WTC11 (cell line): ENCODE results near the gene MED9. TPM values are rescaled to one million over a fixed set of nuclear protein-coding genes. Genes with fewer than 3 reads are reported as not detected.

Source experiments
- ATAC-seq: fragments of 200-7000 bp; cut with Tn5 transposase; 2 replicates; pipeline ENCODE4 v1.10.0; 2021; ENCODE audit warnings: mild to moderate bottlenecking, moderate library complexity
- CTCF ChIA-PET: fragments of 300-600 bp; sonication (Branson Sonifier 250); formaldehyde crosslinking; loops from one replicate; lab custom pipeline; 2021; ENCODE audit warnings: antibody characterized with exemption; lab: Charles Lee
- POLR2A ChIA-PET: fragments of 350-600 bp; sonication (Branson Sonifier 250); formaldehyde crosslinking; loops from one replicate; lab custom pipeline; 2021; ENCODE audit warnings: antibody characterized with exemption; lab: Charles Lee
- DNase-seq: peaks from one replicate; pipeline ENCODE4 v3.0.0; 2021; ENCODE audit warnings: low spot score
- H3K27ac Mint-ChIP-seq: 2 replicates; pipeline ENCODE4 v1.8.0; 2021; ENCODE audit warnings: mixed read lengths
- H3K27me3 Mint-ChIP-seq: 2 replicates; pipeline ENCODE4 v1.8.0; 2021; ENCODE audit warnings: low read depth, mild to moderate bottlenecking, moderate library complexity, mixed read lengths
- H3K36me3 Mint-ChIP-seq: 2 replicates; pipeline ENCODE4 v1.8.0; 2021; ENCODE audit warnings: mixed read lengths
- H3K4me1 Mint-ChIP-seq: 2 replicates; pipeline ENCODE4 v1.8.0; 2022; ENCODE audit warnings: mixed read lengths
- H3K4me3 Mint-ChIP-seq: 2 replicates; pipeline ENCODE4 v1.8.0; 2021; ENCODE audit warnings: mild to moderate bottlenecking, moderate library complexity, mixed read lengths
- H3K9me3 Mint-ChIP-seq: 2 replicates; pipeline ENCODE4 v1.8.0; 2021; ENCODE audit warnings: mixed read lengths
- ARID4B ChIP-seq: sonication (generic); formaldehyde crosslinking; IDR thresholded peaks from 2 replicates; pipeline ENCODE4 v1.8.0; 2023; ENCODE audit warnings: missing genetic modification reagents, mild to moderate bottlenecking, borderline replicate concordance
- ATF6 ChIP-seq: sonication (generic); formaldehyde crosslinking; IDR thresholded peaks from 2 replicates; pipeline ENCODE4 v1.8.1; 2023; ENCODE audit warnings: mild to moderate bottlenecking, missing genetic modification reagents
- CDX4 ChIP-seq: fragments of 250-450 bp; sonication (Bioruptor Pico); IDR thresholded peaks from 2 replicates; pipeline ENCODE4 v1.9.0; 2021; ENCODE audit warnings: moderate library complexity, mild to moderate bottlenecking, inconsistent platforms, borderline replicate concordance
- CREM ChIP-seq: sonication (generic); formaldehyde crosslinking; IDR thresholded peaks from 2 replicates; pipeline ENCODE4 v1.8.1; 2022; ENCODE audit warnings: mild to moderate bottlenecking, missing genetic modification reagents, moderate library complexity
- E2F5 ChIP-seq: sonication (generic); formaldehyde crosslinking; IDR thresholded peaks from 2 replicates; pipeline ENCODE4 v1.8.1; 2022; ENCODE audit warnings: mild to moderate bottlenecking, moderate library complexity, missing genetic modification reagents
- ETV6 ChIP-seq: sonication (generic); formaldehyde crosslinking; IDR thresholded peaks from 2 replicates; pipeline ENCODE4 v1.8.1; 2022; ENCODE audit warnings: mild to moderate bottlenecking, missing genetic modification reagents
- KAT7 ChIP-seq: sonication (generic); formaldehyde crosslinking; IDR thresholded peaks from 2 replicates; pipeline ENCODE4 v1.8.1; 2023; ENCODE audit warnings: missing genetic modification reagents, mild to moderate bottlenecking, borderline replicate concordance
- MLX ChIP-seq: sonication (generic); formaldehyde crosslinking; IDR thresholded peaks from 2 replicates; pipeline ENCODE4 v1.8.1; 2023; ENCODE audit warnings: mild to moderate bottlenecking, missing genetic modification reagents, moderate library complexity
- MXD4 ChIP-seq: fragments of 250-450 bp; sonication (Bioruptor Pico); IDR thresholded peaks from 2 replicates; pipeline ENCODE4 v1.8.0; 2021; ENCODE audit warnings: mild to moderate bottlenecking, moderate library complexity, borderline replicate concordance
- MYBL2 ChIP-seq: sonication (generic); formaldehyde crosslinking; IDR thresholded peaks from 2 replicates; pipeline ENCODE4 v1.8.1; 2023; ENCODE audit warnings: mild to moderate bottlenecking, moderate library complexity, missing genetic modification reagents
- PRRX2 ChIP-seq: fragments of 250-450 bp; sonication (Bioruptor Pico); IDR thresholded peaks from 2 replicates; pipeline ENCODE4 v1.8.0; 2021; ENCODE audit warnings: mild to moderate bottlenecking
- RELA ChIP-seq: sonication (generic); formaldehyde crosslinking; IDR thresholded peaks from 2 replicates; pipeline ENCODE4 v1.8.1; 2022; ENCODE audit warnings: missing genetic modification reagents, mild to moderate bottlenecking, borderline replicate concordance
- RORB ChIP-seq: fragments of 250-450 bp; sonication (Bioruptor Pico); IDR thresholded peaks from 2 replicates; pipeline ENCODE4 v1.9.0; 2021; ENCODE audit warnings: mild to moderate bottlenecking
- SMAD4 ChIP-seq: sonication (generic); formaldehyde crosslinking; IDR thresholded peaks from 2 replicates; pipeline ENCODE4 v1.8.0; 2022; ENCODE audit warnings: mild to moderate bottlenecking, missing genetic modification reagents
- USF1 ChIP-seq: sonication (generic); formaldehyde crosslinking; IDR thresholded peaks from 2 replicates; pipeline ENCODE4 v1.8.0; 2022; ENCODE audit warnings: mild to moderate bottlenecking, missing genetic modification reagents
- ZNF281 ChIP-seq: sonication (generic); formaldehyde crosslinking; IDR thresholded peaks from 2 replicates; pipeline ENCODE4 v1.8.0; 2023; ENCODE audit warnings: mild to moderate bottlenecking, missing genetic modification reagents
- ZNF317 ChIP-seq: sonication (generic); formaldehyde crosslinking; IDR thresholded peaks from 2 replicates; pipeline ENCODE4 v1.8.1; 2023; ENCODE audit warnings: low read depth, mild to moderate bottlenecking, moderate library complexity, missing genetic modification reagents, borderline replicate concordance
- ZNF396 ChIP-seq: fragments of 250-450 bp; sonication (Bioruptor Pico); IDR thresholded peaks from 2 replicates; pipeline ENCODE4 v1.8.0; 2021; ENCODE audit warnings: mild to moderate bottlenecking, moderate library complexity, borderline replicate concordance
- total RNA-seq: library from RNA; stranded (reverse); gene quantifications from 3 replicates; pipeline ENCODE4 v1.2.3, GENCODE V29; 2021

The MED9 gene
- total RNA-seq, 1 experiment from 2014 or later: 21.1 TPM

- Mint-ChIP-seq H3K36me3 (no peaks in the 10 kb centered on the region), H3K9me3 (no peaks in the 10 kb centered on the region), H3K27ac (peak overlapping the region; percentile 68), H3K27me3 (no peaks in the 10 kb centered on the region), H3K4me3 (no peak overlapping the region), H3K4me1 (no peaks in the 10 kb centered on the region; the same call in 1 of the 2 replicates)
- TF ChIP-seq KAT7 (CRISPR knock-in tag) (no peak), MXD4 (CRISPR knock-in tag) (no peak), MLX (CRISPR knock-in tag) (no peak), PRRX2 (CRISPR knock-in tag) (no peak), RELA (CRISPR knock-in tag) (no peak), CREM (CRISPR knock-in tag) (no peak), CDX4 (no peak), ATF6 (no peak), USF1 (CRISPR knock-in tag) (no peak), RORB (no peak), MYBL2 (CRISPR knock-in tag) (no peak), ARID4B (no peak)
- ChIA-PET CTCF (interaction anchor here (1.1 to 3.4 kb wide), 5 partner anchors 8 to 63 kb away, joined by 4 to 20 read pairs (median 6); partner anchors contain the start of gene RASD1), POLR2A (no interaction called here)
- ATAC-seq (no peak), DNase-seq (no peak)
Observed at GRCh38 chr17:17504341-17505140, 27.7 kb downstream of the MED9 start.

GRCh38 chr17:17505151-17505550 lies 28.4 kb downstream of the MED9 start:
- ATAC-seq (no peak), DNase-seq (no peak)
- Mint-ChIP-seq H3K36me3 (no peaks in the 10 kb centered on the region), H3K27ac (peak overlapping the region; percentile 68), H3K9me3 (no peaks in the 10 kb centered on the region), H3K4me1 (peaks cover 3% of the 10 kb centered on the region; the same call in 1 of the 2 replicates), H3K27me3 (no peaks in the 10 kb centered on the region), H3K4me3 (no peak overlapping the region)
- TF ChIP-seq ZNF396 (CRISPR knock-in tag): no peak
- no peak for TF ChIP-seq ZNF281 (CRISPR knock-in tag)
- TF ChIP-seq ETV6 (CRISPR knock-in tag): no peak
- no peak for TF ChIP-seq SMAD4 (CRISPR knock-in tag)
- no peak for TF ChIP-seq ZNF317 (CRISPR knock-in tag)
- TF ChIP-seq E2F5: no peak
- POLR2A ChIA-PET: no interaction called here
- CTCF ChIA-PET: interaction anchor here (1.1 to 3.4 kb wide), 5 partner anchors 9 to 137 kb away, joined by 3 to 20 read pairs (median 6); partner anchors contain the start of gene RASD1
